Astrocyte (in vitro differentiated cells and primary cell): ENCODE results near the gene PSMD3. TPM values are rescaled to one million over a fixed set of nuclear protein-coding genes. Genes with fewer than 3 reads are reported as not detected.
A peak's percentile ranks its signal among the peaks of the same experiment; 100 is the strongest.

ENCODE experiments used
- DNase-seq: peaks from one replicate; pipeline ENCODE4 v3.0.0-alpha.2; 2010; ENCODE audit warnings: low read depth
- FAIRE-seq: peaks from 2 replicates; lab custom pipeline; 2011; peaks lifted over from hg19 to GRCh38; lab: Jason Lieb, UNC
- H2AFZ ChIP-seq: 2 replicates; pipeline ENCODE4 v1.6.0; 2012; ENCODE audit warnings: low read depth, low read length, inconsistent platforms
- H3K27ac ChIP-seq: 2 replicates; pipeline ENCODE4 v1.5.1; 2011; ENCODE audit warnings: low read depth, low read length, inconsistent platforms
- H3K27me3 ChIP-seq: 2 replicates; pipeline ENCODE4 v1.6.0; 2011; ENCODE audit warnings: low read length, inconsistent platforms; ENCODE audit not compliant: insufficient read depth
- H3K36me3 ChIP-seq: 2 replicates; pipeline ENCODE4 v1.5.1; 2011; ENCODE audit warnings: low read length, inconsistent platforms; ENCODE audit not compliant: insufficient read depth
- H3K4me1 ChIP-seq: 2 replicates; pipeline ENCODE4 v1.5.1; 2011; ENCODE audit warnings: low read length, inconsistent platforms; ENCODE audit not compliant: insufficient read depth
- H3K4me2 ChIP-seq: 2 replicates; pipeline ENCODE4 v1.6.0; 2012; ENCODE audit warnings: low read length, inconsistent platforms
- H3K4me3 ChIP-seq: 2 replicates; pipeline ENCODE4 v1.5.1; 2011; ENCODE audit warnings: low read depth, mild to moderate bottlenecking, low read length, inconsistent platforms; ENCODE audit not compliant: insufficient read depth
- H3K79me2 ChIP-seq: 2 replicates; pipeline ENCODE4 v1.6.0; 2012; ENCODE audit warnings: mild to moderate bottlenecking, low read length, inconsistent platforms; ENCODE audit not compliant: insufficient read depth
- H3K9ac ChIP-seq: 2 replicates; pipeline ENCODE4 v1.6.0; 2012; ENCODE audit warnings: mild to moderate bottlenecking, low read length, inconsistent platforms
- H3K9me3 ChIP-seq: 2 replicates; pipeline ENCODE4 v1.5.1; 2012; ENCODE audit warnings: low read depth, mild to moderate bottlenecking, low read length, inconsistent platforms; ENCODE audit not compliant: insufficient read depth
- H4K20me1 ChIP-seq: 2 replicates; pipeline ENCODE4 v1.6.0; 2012; ENCODE audit warnings: low read length, inconsistent platforms; ENCODE audit not compliant: insufficient read depth
- H3K27ac Mint-ChIP-seq: one replicate; pipeline ENCODE4 v1.8.0; 2021; ENCODE audit warnings: mild to moderate bottlenecking, mixed read lengths; ENCODE audit not compliant: unreplicated experiment
- H3K27me3 Mint-ChIP-seq: one replicate; pipeline ENCODE4 v1.8.0; 2021; ENCODE audit warnings: low read depth, mixed read lengths; ENCODE audit not compliant: unreplicated experiment
- H3K36me3 Mint-ChIP-seq: one replicate; pipeline ENCODE4 v1.8.0; 2021; ENCODE audit warnings: low read depth, mixed read lengths; ENCODE audit not compliant: unreplicated experiment
- H3K4me1 Mint-ChIP-seq: one replicate; pipeline ENCODE4 v1.8.0; 2021; ENCODE audit warnings: low read depth, mixed read lengths; ENCODE audit not compliant: unreplicated experiment
- H3K4me3 Mint-ChIP-seq: one replicate; pipeline ENCODE4 v1.8.0; 2021; ENCODE audit warnings: mild to moderate bottlenecking, moderate library complexity, mixed read lengths; ENCODE audit not compliant: unreplicated experiment
- H3K9me3 Mint-ChIP-seq: one replicate; pipeline ENCODE4 v1.8.0; 2021; ENCODE audit warnings: mild to moderate bottlenecking, mixed read lengths; ENCODE audit not compliant: unreplicated experiment
- CTCF ChIP-seq: IDR thresholded peaks from 2 replicates; pipeline ENCODE4 v1.5.1; 2011; ENCODE audit warnings: low read depth, mild to moderate bottlenecking, inconsistent platforms, low read length, moderate library complexity; ENCODE audit not compliant: insufficient read depth
- EZH2 ChIP-seq: IDR thresholded peaks from 2 replicates; pipeline ENCODE4 v1.6.1; 2012; ENCODE audit warnings: mild to moderate bottlenecking, low read length, inconsistent platforms; ENCODE audit not compliant: insufficient read depth
- microRNA-seq: library from miRNA; unstranded; fragments of <30 nt; microRNA quantifications from one replicate; pipeline ENCODE4 v1.2.0, GENCODE V29; 2020
- total RNA-seq: library from RNA; stranded (reverse); gene quantifications from 2 replicates; pipeline ENCODE4 v1.2.1, GENCODE V29; 2021

The PSMD3 gene
- total RNA-seq, 1 donor from 2014 or later = 129 TPM

GRCh38 chr17:40038882-40039513, 58.4 kb downstream of the PSMD3 start:
- peaks cover 3% of the 10 kb centered on the region for H3K36me3 ChIP-seq
- Mint-ChIP-seq H3K4me3 (no peak overlapping the region), H3K4me1 (no peaks in the 10 kb centered on the region), H3K27me3 (no peaks in the 10 kb centered on the region), H3K27ac (peak overlapping the region; percentile 58), H3K9me3 (no peaks in the 10 kb centered on the region), H3K36me3 (peaks cover 4% of the 10 kb centered on the region)
- H3K27me3 ChIP-seq = no peaks in the 10 kb centered on the region
- H3K4me3 ChIP-seq = no peak overlapping the region
- H3K4me2 ChIP-seq = peak overlapping the region; percentile 76
- FAIRE-seq = peak; percentile 43
- H3K9ac ChIP-seq = peak overlapping the region; percentile 72
- H3K9me3 ChIP-seq = no peaks in the 10 kb centered on the region
- peaks cover 5% of the 10 kb centered on the region for H4K20me1 ChIP-seq
- no peaks in the 10 kb centered on the region for H3K79me2 ChIP-seq
- DNase-seq = peak; percentile 68
- TF ChIP-seq CTCF (peak; percentile 81), EZH2 (no peak)
- peak overlapping the region; percentile 67 for H2AFZ ChIP-seq
- peaks cover 15% of the 10 kb centered on the region for H3K4me1 ChIP-seq
- H3K27ac ChIP-seq = peak overlapping the region; percentile 54

- H3K9me3 Mint-ChIP-seq = no peaks in the 10 kb centered on the region
- Histone ChIP-seq H3K9ac (no peak overlapping the region), H3K27me3 (no peaks in the 10 kb centered on the region), H3K9me3 (no peaks in the 10 kb centered on the region), H3K4me3 (no peak overlapping the region), H3K4me1 (peaks cover 11% of the 10 kb centered on the region), H3K36me3 (peaks cover 3% of the 10 kb centered on the region), H3K27ac (no peak overlapping the region), H3K79me2 (no peaks in the 10 kb centered on the region), H4K20me1 (peaks cover under 1% of the 10 kb centered on the region), H3K4me2 (no peak overlapping the region), H2AFZ (no peak overlapping the region)
- H3K27ac Mint-ChIP-seq = no peak overlapping the region
- no peak overlapping the region for H3K4me3 Mint-ChIP-seq
- H3K27me3 Mint-ChIP-seq = no peaks in the 10 kb centered on the region
- FAIRE-seq (no peak), DNase-seq (no peak)
- no peaks in the 10 kb centered on the region for H3K4me1 Mint-ChIP-seq
- H3K36me3 Mint-ChIP-seq = peaks cover 4% of the 10 kb centered on the region
- TF ChIP-seq EZH2 = no peak
- no peak for TF ChIP-seq CTCF
These were observed 60.6 kb downstream of the PSMD3 start for GRCh38 chr17:40041196-40041595.

Small RNA genes lying within 50 kb of the gene (microRNA-seq; reads per million reads assigned to microRNA genes)
- gene MIR6884 = 3.6 reads per million, percentile 11 among the genes with 10 or more reads in this experiment

Other genes with a start within 250 kb of the PSMD3 start
- gene GRB7, start 242.9 kb upstream of the PSMD3 start, total RNA-seq = 1.8 and 3.3 TPM in 2 replicates
- gene IKZF3, start 116.5 kb upstream of the PSMD3 start, total RNA-seq = 0.34 and 0.41 TPM in 2 replicates
- not detected in 2 replicates for gene ZPBP2, start 112.6 kb upstream of the PSMD3 start, total RNA-seq
- 12.1 and 12.4 TPM in 2 replicates for gene GSDMB, start 62.2 kb upstream of the PSMD3 start, total RNA-seq
- 65.3 and 70.2 TPM in 2 replicates for gene ORMDL3, start 53.2 kb upstream of the PSMD3 start, total RNA-seq
- gene LRRC3C, start 53.1 kb upstream of the PSMD3 start, total RNA-seq = not detected in 2 replicates
- not detected in 2 replicates for gene GSDMA, start 17.8 kb upstream of the PSMD3 start, total RNA-seq
- not detected in 2 replicates for gene CSF3, start 34.6 kb downstream of the PSMD3 start, total RNA-seq
- 49.2 and 56.4 TPM in 2 replicates for gene MED24, start 73.6 kb downstream of the PSMD3 start, total RNA-seq
- gene THRA, start 82.2 kb downstream of the PSMD3 start, total RNA-seq = 16.7 and 20.4 TPM in 2 replicates
- gene NR1D1, start 119.8 kb downstream of the PSMD3 start, total RNA-seq = 8.7 and 10.1 TPM in 2 replicates
- 81.9 and 83.3 TPM in 2 replicates for gene MSL1, start 141.2 kb downstream of the PSMD3 start, total RNA-seq
- 55.0 and 56.1 TPM in 2 replicates for gene CASC3, start 159.7 kb downstream of the PSMD3 start, total RNA-seq
- gene RAPGEFL1, start 196.7 kb downstream of the PSMD3 start, total RNA-seq = 6.8 and 7.0 TPM in 2 replicates
- gene WIPF2, start 238.5 kb downstream of the PSMD3 start, total RNA-seq = 30.7 and 31.2 TPM in 2 replicates